ENCODE measurements around the gene FMNL3.

FMNL3 gene

DNA sequence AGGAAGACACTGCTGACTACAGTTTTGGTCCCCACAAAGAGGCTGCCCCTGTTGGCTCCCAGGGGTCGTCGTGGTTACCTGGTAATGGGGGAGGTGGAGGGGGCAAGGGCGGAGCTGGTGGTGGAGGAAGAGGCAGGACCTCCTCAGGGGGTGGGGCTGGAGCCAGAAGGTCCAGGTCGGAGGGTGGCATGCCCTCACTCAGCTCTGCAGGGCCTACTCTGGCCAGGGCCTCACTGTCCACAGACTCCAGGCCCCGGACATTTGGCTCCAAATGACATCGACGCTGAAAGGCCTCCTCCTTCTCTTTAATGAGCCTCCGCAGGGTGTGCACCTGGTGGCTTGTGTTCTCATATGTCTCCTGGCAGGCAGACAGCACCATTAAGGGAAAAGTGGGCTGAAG lies 55.4 kb downstream of the FMNL3 start:
- no peak for DNase-seq (ENCODE audit: low spot score)

DNA sequence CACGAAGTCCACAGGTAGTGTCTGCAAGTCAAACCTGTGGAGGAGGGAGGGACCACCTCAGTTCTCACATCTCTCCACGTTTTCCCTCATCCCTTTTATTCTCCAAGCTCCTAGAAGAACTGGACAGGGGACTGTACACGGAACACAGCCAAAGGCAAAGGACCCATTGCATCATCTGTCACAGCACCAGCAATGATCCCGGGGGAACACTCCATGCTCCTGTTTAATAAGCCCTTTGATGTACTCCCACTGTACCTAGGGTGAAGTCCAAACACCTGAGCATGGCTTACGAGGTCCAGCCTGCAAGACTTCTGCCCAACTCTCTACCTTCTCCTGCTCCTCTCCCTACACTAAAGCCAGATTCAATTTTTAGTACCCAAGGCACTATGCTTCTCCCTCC lies 57.3 kb downstream of the FMNL3 start:
- DNase-seq (ENCODE audit: low spot score), result no peak

- no peak for DNase-seq (ENCODE audit: low spot score)
Observed at GRCh38 chr12:49649445-49649844, 57.8 kb downstream of the FMNL3 start.

GRCh38 chr12:49648712-49649003 lies 58.5 kb downstream of the FMNL3 start:
- no peak for DNase-seq (ENCODE audit: low spot score)

GRCh38 chr12:49647827-49648711 lies 59.1 kb downstream of the FMNL3 start:
- DNase-seq (ENCODE audit: low spot score), result no peak

GRCh38 chr12:49646871-49647654 lies 60.1 kb downstream of the FMNL3 start:
- DNase-seq (ENCODE audit: low spot score), result no peak

DNA sequence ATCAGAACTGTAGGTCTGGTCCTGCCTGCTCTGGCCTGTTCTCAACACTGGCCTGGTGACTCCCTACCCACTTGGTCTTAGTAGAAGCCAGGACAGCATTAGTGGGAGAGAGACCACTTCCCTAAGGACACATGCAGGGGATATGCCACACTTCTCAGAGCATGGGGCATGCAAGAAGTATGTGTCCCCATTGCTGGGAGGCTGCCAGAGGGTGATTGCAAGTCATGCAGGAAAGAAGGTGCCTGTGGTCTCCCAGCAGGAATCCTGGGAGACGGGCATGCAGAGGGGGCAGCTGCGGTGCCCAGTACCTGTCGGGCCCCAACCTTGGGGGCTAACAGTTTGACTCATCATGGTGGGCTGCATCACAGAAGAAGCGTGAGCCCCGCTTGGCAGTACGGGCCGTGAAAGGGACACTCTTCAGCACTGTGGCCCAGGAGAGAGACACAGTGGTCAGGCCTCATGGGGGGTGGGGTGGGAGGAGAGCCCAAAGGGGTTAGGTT lies 60.8 kb downstream of the FMNL3 start:
- DNase-seq (ENCODE audit: low spot score), result no peak

DNA sequence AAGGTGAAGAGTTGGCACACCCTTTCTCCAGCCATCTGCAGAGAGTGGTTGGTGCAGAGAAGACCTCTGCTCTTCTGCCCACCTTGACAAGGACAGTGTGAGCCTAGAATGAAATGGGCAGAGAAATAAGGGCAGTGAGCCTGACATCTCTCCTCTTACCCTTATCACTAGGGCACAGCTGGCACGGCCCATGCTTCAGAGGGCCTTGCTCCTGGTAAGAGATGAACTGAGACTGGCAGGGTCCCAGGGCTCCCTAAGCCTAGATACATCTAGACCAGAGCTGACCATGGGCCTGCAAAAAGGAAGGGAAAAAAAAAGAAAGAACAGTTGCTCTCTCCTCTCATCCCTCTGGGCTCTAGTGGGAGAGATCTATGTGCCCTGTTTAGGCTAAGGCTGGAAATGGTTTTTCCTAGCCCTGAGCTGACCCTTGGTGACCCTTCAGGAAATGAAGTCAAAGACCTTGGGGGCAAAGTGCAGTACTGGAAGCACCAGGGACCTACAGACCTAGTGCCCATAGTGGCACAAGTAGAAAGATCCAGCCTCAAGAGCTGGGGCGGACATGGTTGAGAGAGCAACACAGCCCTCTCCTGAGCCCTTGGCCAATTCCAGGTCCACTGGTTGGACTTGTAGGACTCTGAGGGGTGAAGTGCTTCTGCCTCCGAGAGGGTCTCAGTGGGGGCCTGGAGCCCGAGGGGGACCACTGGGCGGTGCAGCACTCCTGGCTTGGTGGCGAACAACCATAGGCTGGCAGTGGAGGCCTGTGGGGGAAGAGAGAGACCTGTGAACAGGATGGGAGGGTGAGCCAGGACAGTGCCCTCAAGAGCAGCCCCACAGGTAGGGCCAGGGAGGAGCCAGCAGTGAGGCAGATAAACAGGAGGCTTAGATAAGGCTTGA lies 61.8 kb downstream of the FMNL3 start:
- DNase-seq (ENCODE audit: low spot score), result no peak

DNA sequence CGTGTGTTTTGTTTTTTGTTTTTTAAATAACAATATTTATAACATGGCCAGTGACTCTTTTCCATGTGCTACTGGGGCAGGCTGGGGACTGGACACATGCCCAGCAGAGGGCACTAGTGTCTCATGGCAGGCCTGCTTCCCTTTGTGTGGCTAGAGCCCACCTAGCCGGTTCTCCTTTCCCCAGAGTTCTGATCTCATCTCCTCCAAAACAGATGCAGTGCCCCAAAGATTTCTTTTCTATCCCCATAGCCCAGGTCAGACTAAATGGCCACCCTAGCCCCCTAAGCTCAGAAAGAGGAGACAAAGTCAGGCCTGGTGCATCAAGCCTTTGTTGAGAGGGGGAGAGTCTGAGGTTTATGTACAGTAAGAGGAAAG lies 62.6 kb downstream of the FMNL3 start:
- DNase-seq (ENCODE audit: low spot score), result peak; percentile 83

- DNase-seq (ENCODE audit: low spot score), result no peak
Observed at GRCh38 chr12:49643961-49644619, 63.1 kb downstream of the FMNL3 start.

- DNase-seq (ENCODE audit: low spot score), result no peak
Observed at GRCh38 chr12:49643135-49643534, 64.1 kb downstream of the FMNL3 start.

DNA sequence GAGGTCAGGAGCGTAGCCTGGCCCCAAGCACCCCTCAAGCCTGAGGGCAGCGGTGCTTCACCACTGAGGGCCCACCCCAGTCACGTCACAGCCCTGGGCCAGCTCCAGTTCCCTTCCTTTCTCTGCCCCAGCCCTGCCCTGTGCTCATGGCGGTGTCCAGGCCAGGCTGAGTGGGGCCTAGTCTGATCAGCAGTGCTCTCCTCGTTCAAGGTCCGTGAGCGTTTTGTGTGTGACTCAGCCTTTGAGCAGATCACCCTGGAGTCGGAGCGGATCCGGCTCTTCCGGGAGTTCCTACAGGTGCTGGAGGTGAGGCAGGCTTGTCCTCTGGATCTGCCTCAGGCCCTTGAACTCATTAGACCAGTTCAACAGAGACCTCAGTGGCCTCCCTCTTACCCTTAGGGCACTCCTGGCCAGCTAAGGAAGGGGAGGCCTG lies 64.8 kb downstream of the FMNL3 start:
- DNase-seq (ENCODE audit: low spot score), result no peak

GRCh38 chr12:49641748-49642369 lies 65.3 kb downstream of the FMNL3 start:
- DNase-seq (ENCODE audit: low spot score), result no peak

DNA sequence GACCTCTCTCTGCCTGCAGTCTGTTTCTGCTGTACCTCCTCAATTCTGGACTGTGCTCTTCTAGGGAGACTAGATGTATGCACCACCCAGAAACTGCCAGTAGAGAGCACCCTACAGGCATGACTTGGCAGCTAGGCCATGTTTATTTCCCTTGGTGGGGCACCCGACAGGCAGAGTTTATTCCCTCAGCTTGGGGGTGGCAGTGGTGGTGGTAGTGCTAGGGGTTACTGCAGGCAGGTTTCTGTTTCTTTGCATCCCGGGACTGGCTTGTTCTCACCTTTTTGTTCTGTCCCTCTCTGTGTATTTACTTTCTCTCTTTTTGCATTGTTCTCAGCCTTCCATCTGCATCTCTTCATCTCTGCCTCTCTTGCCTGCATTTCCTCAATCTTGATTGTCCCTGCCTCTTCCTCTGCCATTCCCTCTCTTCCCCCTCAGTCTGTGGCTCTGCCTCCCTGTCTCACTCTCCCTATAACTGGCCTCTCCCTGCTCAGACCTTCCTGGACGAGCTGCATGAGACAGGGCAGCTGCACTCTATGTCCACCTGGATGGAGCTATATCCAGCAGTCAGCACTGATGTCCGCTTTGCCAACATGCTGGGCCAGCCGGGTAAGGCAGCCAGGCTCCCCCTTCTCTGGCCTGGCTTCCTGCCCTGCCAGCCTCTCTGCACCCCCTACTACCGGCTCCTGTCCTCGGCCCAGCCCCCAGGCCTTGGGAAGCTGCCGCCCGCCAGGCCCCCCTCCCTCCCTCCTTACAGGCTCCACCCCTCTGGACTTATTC lies 70.0 kb downstream of the FMNL3 start:
- DNase-seq (ENCODE audit: low spot score), result peak; percentile 65

DNA sequence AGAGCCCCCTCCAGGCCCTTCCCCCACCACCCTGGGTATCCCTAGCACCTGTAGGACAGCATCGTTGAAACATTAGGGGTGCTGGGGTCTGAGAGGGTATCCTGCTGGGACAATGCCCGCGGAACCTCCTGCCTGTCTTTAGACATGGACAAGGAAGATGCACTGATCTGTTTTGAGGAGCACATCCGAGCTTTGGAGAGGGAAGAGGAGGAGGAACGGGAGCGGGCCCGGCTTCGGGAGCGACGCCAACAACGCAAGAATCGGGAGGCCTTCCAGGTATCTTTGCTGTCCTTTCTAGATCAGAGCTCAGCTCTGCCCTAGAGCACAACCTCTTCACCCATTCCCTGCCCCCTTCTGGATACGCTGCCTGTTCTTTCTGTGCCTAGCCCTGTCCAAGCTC lies 70.6 kb downstream of the FMNL3 start:
- no peak for DNase-seq (ENCODE audit: low spot score)

DNA sequence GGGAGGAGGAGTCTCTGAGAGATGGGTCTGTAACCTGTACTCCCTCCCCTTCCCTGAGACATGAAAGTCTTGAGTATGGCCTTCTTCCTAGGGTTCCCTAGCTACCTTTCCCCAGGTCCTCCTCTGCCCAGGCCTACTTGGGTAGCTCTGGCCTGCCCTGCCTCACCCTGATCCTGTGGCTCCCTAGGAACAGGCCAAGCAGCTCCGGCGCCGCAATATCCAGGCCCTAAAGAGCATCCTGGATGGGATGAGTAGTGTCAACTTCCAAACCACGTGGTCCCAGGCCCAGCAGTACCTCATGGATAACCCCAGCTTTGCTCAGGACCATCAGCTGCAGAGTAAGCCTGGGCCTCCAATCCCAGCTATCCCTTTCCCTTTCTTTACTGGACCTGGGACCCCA lies 71.5 kb downstream of the FMNL3 start:
- DNase-seq (ENCODE audit: low spot score), result no peak

DNA sequence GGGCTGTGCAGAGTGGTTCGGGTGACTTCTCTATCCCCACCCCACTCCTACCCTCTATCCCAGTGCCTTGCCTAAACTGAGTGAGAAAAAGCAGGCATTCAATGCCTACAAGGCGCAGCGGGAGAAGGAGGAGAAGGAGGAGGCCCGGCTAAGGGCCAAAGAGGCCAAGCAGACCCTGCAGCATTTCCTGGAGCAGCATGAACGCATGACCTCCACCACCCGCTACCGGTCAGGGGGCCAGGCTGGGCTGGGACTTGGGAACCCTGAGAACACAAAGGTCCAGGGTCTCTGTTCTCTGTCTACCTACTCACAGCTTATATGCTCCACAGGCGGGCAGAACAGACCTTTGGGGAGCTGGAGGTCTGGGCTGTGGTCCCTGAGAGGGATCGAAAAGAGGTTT lies 72.2 kb downstream of the FMNL3 start:
- no peak for DNase-seq (ENCODE audit: low spot score)

DNA sequence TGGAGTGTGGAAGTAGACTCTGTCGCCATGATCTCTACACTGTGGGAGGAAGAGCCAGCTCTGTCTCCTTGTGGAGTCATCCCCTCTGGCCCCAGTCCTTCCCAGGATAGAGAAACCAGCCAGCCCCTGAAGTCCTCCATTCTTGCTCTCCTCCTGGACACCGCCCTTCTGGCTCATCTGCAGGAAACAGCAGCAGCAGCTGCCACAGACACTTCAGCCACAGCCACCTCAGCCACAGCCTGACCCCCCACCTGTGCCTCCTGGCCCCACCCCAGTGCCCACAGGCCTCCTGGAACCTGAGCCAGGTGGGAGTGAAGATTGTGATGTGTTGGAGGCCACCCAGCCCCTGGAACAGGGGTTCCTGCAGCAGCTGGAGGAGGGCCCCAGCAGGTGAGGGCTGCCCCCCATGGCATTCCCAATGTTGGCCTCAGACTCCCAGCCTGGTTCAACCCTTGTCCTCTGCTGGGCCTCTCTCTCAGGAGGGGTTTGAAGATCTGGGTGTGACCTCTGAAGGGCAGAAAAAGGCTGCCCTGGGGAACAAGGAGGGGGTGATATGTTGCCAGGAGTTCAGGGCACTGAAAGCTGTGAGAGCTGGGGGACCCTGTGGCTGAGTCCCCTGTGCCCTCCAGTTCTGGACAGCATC lies 73.4 kb downstream of the FMNL3 start:
- DNase-seq (ENCODE audit: low spot score), result no peak

DNA sequence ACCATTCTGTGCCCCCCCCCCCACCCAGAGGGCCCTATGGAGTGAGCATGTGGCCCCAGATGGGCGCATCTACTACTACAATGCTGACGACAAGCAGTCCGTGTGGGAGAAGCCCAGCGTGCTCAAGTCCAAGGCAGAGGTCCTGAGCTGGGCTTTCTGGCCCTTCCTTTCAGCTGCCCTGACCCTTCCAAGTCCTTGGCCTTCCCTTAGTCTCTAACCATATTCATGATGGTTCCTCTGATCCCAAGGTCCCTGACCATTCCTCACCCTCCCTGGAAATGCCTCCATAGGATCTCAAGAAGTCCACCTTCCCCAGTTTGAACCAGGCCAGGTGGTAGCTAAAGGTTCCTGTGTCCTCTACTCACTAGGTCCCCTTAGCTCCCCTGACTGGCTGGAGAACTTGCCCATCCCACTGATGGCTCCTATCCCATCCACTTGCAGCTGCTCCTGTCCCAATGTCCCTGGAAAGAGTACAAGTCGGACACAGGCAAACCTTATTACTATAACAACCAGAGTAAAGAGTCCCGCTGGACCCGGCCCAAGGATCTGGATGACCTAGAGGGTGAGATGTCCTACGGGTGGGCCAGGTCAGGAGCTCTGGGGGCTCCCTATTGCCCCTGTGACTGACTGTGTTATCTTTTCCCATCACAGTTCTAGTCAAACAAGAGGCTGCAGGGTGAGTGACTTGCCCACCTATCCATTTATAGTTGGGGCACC lies 74.1 kb downstream of the FMNL3 start:
- no peak for DNase-seq (ENCODE audit: low spot score)
